GM12878 (cell line): Measurements from ENCODE around the gene ASCC1. TPM values are rescaled to one million over a fixed set of nuclear protein-coding genes. Genes with fewer than 3 reads are reported as not detected.

Experiments
- ATF7 ChIP-seq: fragments of 450-650 bp; IDR thresholded peaks from 2 replicates; pipeline ENCODE4 v1.6.1; 2016; ENCODE audit warnings: low read depth, mild to moderate bottlenecking
- BMI1 ChIP-seq: fragments of 450-650 bp; IDR thresholded peaks from 2 replicates; pipeline ENCODE4 v1.6.1; 2016; ENCODE audit warnings: mild to moderate bottlenecking, moderate library complexity, borderline replicate concordance
- CBX5 ChIP-seq: sonication (generic); IDR thresholded peaks from 2 replicates; pipeline ENCODE4 v1.6.1; 2016; ENCODE audit warnings: low read depth, moderate library complexity, mild to moderate bottlenecking, inconsistent platforms
- E2F4 ChIP-seq: IDR thresholded peaks from 2 replicates; pipeline ENCODE4 v1.6.1; 2012; ENCODE audit warnings: low read depth, low read length, improper control_type of control experiment
- IKZF2 ChIP-seq, 2 experiments: fragments of 450-650 bp; IDR thresholded peaks; 2 replicates each; pipeline ENCODE4 v1.6.1; 2017; ENCODE audit warnings: mild to moderate bottlenecking in 2 of 2, moderate library complexity in 2 of 2
- IRF3 ChIP-seq: fragments of 450-650 bp; IDR thresholded peaks from 2 replicates; pipeline ENCODE4 v1.6.1; 2014; ENCODE audit warnings: mild to moderate bottlenecking
- MYB ChIP-seq: fragments of 150-350 bp; IDR thresholded peaks from 2 replicates; pipeline ENCODE4 v1.6.1; 2014; ENCODE audit warnings: mild to moderate bottlenecking, low read depth, low read length, borderline replicate concordance
- MYC ChIP-seq: IDR thresholded peaks from 2 replicates; pipeline ENCODE4 v1.6.1; 2011; ENCODE audit warnings: mild to moderate bottlenecking, low read length, moderate library complexity, inconsistent platforms; ENCODE audit not compliant: insufficient read depth, insufficient replicate concordance, insufficient read length, severe bottlenecking
- NFYA ChIP-seq: IDR thresholded peaks from 2 replicates; pipeline ENCODE4 v1.6.1; 2011; ENCODE audit warnings: low read depth, mild to moderate bottlenecking, low read length, improper control_type of control experiment, borderline replicate concordance
- POLR2AphosphoS2 ChIP-seq: IDR thresholded peaks from 2 replicates; pipeline ENCODE4 v1.6.1; 2011; ENCODE audit warnings: low read depth, mild to moderate bottlenecking, low read length, improper control_type of control experiment, moderate library complexity
- POU2F2 ChIP-seq: IDR thresholded peaks from 3 replicates; pipeline ENCODE4 v1.6.1; 2011; ENCODE audit warnings: low read depth, mild to moderate bottlenecking, low read length, borderline replicate concordance
- RAD21 ChIP-seq: IDR thresholded peaks from 2 replicates; pipeline ENCODE4 v1.6.1; 2011; ENCODE audit warnings: mild to moderate bottlenecking, low read depth, low read length, moderate library complexity; ENCODE audit not compliant: insufficient read depth
- RELA ChIP-seq: fragments of 450-650 bp; IDR thresholded peaks from 2 replicates; pipeline ENCODE4 v1.8.0; 2014; ENCODE audit warnings: borderline replicate concordance; ENCODE audit not compliant: partially characterized antibody
- RELB ChIP-seq: fragments of 450-650 bp; IDR thresholded peaks from 2 replicates; pipeline ENCODE4 v1.6.1; 2017; ENCODE audit warnings: low read depth, mild to moderate bottlenecking, moderate library complexity
- RFX5 ChIP-seq: IDR thresholded peaks from 2 replicates; pipeline ENCODE4 v1.6.1; 2011; ENCODE audit warnings: low read depth, low read length, improper control_type of control experiment
- SMAD5 ChIP-seq: IDR thresholded peaks from 2 replicates; pipeline ENCODE4 v1.6.1; 2016; ENCODE audit warnings: antibody characterized with exemption, low read depth
- SMC3 ChIP-seq: IDR thresholded peaks from 2 replicates; pipeline ENCODE4 v1.6.1; 2011; ENCODE audit warnings: low read length, improper control_type of control experiment, borderline replicate concordance
- TCF3 ChIP-seq: IDR thresholded peaks from 2 replicates; pipeline ENCODE4 v1.6.1; 2012; ENCODE audit warnings: low read depth, mild to moderate bottlenecking, low read length, borderline replicate concordance; ENCODE audit not compliant: insufficient read depth
- ZNF207 ChIP-seq: fragments of 450-650 bp; IDR thresholded peaks from 2 replicates; pipeline ENCODE4 v1.6.1; 2014; ENCODE audit warnings: antibody characterized with exemption, mild to moderate bottlenecking, borderline replicate concordance
- ZNF217 ChIP-seq: fragments of 450-650 bp; IDR thresholded peaks from 2 replicates; pipeline ENCODE4 v1.6.1; 2017; ENCODE audit warnings: antibody characterized with exemption, mild to moderate bottlenecking
- ZNF274 ChIP-seq: IDR thresholded peaks from one replicate; pipeline ENCODE4 v1.8.0; 2011; ENCODE audit not compliant: insufficient read length, insufficient read depth
- ZNF592 ChIP-seq: fragments of 450-650 bp; IDR thresholded peaks from 2 replicates; pipeline ENCODE4 v1.6.1; 2017; ENCODE audit warnings: mild to moderate bottlenecking, moderate library complexity
- polyA plus RNA-seq, 11 experiments: library from polyadenylated mRNA; depleted of rRNA in 4 of 11; unstranded in 6 of 11; stranded (reverse) in 5 of 11; fragments of >200 nt; fragmentation: Nextera tagmentation in 4 of 11; fragmentation: Illumina TruSeq in 1 of 11; extraction: Ambion mirVana in 4 of 11; extraction: Trizol in 1 of 11; gene quantifications; 1 replicate in 1 of 11; 2 replicates in 10 of 11; pipeline versions ENCODE4 v1.2.1 to v1.2.3, GENCODE V29; 2011 to 2016; ENCODE audit warnings: inconsistent platforms in 2 of 11, missing spikeins in 2 of 11, low read depth in 1 of 11
- total RNA-seq, 4 experiments: library from RNA; depleted of rRNA in 3 of 4; stranded (reverse); fragments of >200 nt in 3 of 4; fragmentation: Illumina TruSeq in 1 of 4; extraction: Trizol in 1 of 4; gene quantifications; 2 replicates each; pipeline versions ENCODE4 v1.2.1 to v1.2.3, GENCODE V29; 2013 to 2021

Gene ASCC1
- total and polyA plus RNA-seq, 10 of the 15 experiments (the other 5 are each of a cell fraction or from before 2014, with no cell fraction given), result 23.3 to 80.6 (median 42.8) TPM

- peak; percentile 24; the same call in 1 of the 2 replicates for TF ChIP-seq IRF3
- no peak for TF ChIP-seq POLR2AphosphoS2
- TF ChIP-seq ZNF207, result peak; percentile 46; the same call in 1 of the 2 replicates
- TF ChIP-seq ATF7, result 0 out of 2 replicates have a peak, but pooled peaks have one; percentile 18
- no peak for TF ChIP-seq ZNF274
- no peak for TF ChIP-seq SMC3
- no peak for TF ChIP-seq TCF3
- TF ChIP-seq MYC, result no peak
- no peak for TF ChIP-seq ZNF592
- no peak for TF ChIP-seq CBX5
- TF ChIP-seq RELA, result no peak
- TF ChIP-seq IKZF2 (IDR thresholded peaks at IDR 0.05), result peak in 1 of 2 experiments; percentile 12; a peak in 1 of 4 replicates
- no peak for TF ChIP-seq NFYA
- no peak for TF ChIP-seq RFX5
- no peak for TF ChIP-seq BMI1
- TF ChIP-seq ZNF217, result no peak
- no peak for TF ChIP-seq RELB
- no peak for TF ChIP-seq MYB
- no peak for TF ChIP-seq SMAD5
- TF ChIP-seq POU2F2, result no peak
- no peak for TF ChIP-seq E2F4
- TF ChIP-seq RAD21, result no peak
Observed at GRCh38 chr10:72218325-72218724, 2.2 kb upstream of the ASCC1 start (continued).
